HG02885 (cell line): ENCODE measurements around the gene SLAMF9.
"Not testable (repeated sequence)": the region's sequence is repeated elsewhere in the genome, so short reads cannot be mapped to it uniquely, and the experiment has no call there.

ENCODE experiments used
- ATAC-seq: cut with Tn5 transposase; IDR thresholded peaks from one replicate; pipeline ENCODE4 v1.9.1; 2021; ENCODE audit warnings: mild to moderate bottlenecking; ENCODE audit not compliant: unreplicated experiment, poor library complexity

Gene SLAMF9

DNA sequence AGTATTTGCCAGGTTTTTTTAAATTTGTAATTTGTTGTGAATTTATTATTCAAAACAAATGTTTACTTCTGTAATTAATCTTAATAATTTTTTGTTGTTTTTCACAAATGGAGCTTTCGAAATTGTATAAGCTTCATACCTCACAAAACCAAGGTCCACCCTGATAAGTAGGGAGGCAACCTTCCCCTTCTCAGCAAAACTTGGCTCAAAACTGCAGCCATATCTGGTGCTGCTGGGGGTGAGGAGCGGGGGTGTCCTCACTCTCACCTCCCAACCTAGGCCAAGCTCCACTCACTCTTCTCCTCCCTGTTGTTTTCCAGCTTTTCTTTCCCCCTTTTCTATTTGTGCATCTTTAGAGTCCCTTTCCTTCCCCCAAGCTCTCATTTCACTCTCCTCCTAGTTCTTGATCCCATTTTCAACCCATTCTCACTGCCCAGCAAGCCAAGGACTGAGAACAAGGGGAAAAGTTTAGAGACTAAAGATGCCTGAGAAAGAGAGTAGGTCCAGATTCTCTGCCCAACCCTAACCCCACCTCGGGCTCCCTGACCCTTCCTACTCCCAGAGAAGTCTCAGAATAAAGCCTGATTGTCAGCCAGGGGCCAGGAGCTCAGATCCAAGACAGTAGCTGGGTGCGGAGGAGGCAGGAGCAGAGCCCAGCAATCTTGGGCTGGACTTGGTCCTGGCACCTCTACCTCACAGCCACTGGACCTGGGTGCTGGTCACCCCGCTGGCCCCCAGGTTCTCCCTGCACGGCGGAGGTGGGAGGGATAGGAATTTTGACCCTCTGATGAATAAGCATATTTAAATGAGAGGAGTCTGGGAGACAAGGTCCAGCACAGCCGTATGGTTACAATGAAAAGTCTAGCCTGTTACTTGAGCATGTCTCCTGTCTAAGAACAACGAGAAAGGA, 45.8 kb downstream of the SLAMF9 start:
- no peak for ATAC-seq

DNA sequence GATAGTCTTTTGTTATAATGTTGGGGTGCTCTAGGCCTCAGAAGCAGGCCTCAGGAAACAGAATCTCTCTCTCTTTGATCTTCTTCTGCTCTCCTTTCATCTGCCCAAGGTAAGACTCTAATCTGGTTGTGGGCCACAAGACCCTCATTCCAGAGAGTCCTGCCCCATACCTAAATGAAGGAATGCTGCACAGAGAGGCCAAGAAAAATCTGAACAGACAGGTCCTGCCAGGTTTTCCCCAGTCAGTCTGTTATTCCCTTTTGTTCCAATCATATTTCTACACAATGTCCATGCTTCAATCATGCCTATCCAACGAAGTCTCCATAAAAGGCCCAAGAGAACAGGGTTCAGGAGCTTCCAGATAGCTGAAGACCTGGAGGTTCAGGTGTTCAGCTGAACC, 47.1 kb downstream of the SLAMF9 start:
- no peak for ATAC-seq

DNA sequence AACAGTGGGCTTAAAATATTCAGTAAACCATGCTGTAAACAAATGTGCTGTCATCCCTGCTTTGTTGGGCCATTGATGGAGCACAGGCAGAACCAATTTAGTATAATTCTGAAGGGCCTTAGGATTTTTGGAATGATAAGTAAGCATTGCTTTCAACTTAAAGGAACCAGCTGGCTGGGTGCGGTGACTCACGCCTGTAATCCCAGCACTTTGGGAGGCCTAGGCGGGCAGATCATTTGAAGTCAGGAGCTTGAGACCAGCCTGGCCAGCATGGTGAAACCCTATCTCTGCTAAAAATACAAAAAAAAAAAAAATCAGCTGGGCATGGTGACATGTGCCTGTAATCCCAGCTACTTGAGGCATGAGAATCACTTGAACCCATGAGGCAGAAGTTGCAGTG, 50.0 kb downstream of the SLAMF9 start:
- not testable (repeated sequence) for ATAC-seq

DNA sequence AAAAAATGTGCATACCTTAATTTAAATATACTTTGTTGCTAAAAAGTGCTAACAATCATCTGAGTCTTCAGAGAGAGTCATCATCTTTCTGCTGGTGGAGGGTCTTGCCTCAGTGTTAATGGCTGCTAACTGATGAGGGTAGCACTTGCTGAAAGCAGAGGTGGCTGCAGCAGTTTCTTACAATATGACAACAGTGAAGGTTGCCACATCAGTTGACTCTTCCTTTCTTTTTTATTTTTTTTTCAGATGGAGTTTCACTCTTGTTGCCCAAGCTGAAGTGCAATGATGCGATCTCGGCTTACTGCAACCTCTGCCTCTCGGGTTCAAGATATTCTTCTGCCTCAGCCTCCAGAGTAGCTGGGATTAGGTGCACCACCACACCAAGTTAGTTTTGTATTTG, 51.5 kb downstream of the SLAMF9 start:
- ATAC-seq: no peak
